AG04449 (cell line): ENCODE measurements around the gene TTC32.

Source experiments
- CTCF ChIA-PET: fragments of 350-600 bp; formaldehyde crosslinking; extraction: SDS; loops from one replicate; lab custom pipeline; 2021; ENCODE audit warnings: antibody characterized with exemption; lab: Yijun Ruan, JAX
- POLR2A ChIA-PET: fragments of 400-600, 350-600 bp; formaldehyde crosslinking; extraction: SDS; loops from one replicate; lab custom pipeline; 2020; ENCODE audit warnings: antibody characterized with exemption, inconsistent platforms; lab: Yijun Ruan, JAX
- DNase-seq: peaks from one replicate; pipeline ENCODE4 v3.0.0-alpha.2; 2010; ENCODE audit warnings: low read depth, low spot score
- H3K4me3 ChIP-seq: 2 replicates; pipeline ENCODE4 v1.5.1; 2011; ENCODE audit warnings: low read depth, mild to moderate bottlenecking, control low read depth, low read length
- CTCF ChIP-seq: IDR thresholded peaks from one replicate; pipeline ENCODE4 v1.5.1; 2011; ENCODE audit warnings: mild to moderate bottlenecking, moderate library complexity, low read length, control low read depth, inconsistent platforms; ENCODE audit not compliant: insufficient read depth; ENCODE audit errors: missing control alignments

TTC32 gene

DNA sequence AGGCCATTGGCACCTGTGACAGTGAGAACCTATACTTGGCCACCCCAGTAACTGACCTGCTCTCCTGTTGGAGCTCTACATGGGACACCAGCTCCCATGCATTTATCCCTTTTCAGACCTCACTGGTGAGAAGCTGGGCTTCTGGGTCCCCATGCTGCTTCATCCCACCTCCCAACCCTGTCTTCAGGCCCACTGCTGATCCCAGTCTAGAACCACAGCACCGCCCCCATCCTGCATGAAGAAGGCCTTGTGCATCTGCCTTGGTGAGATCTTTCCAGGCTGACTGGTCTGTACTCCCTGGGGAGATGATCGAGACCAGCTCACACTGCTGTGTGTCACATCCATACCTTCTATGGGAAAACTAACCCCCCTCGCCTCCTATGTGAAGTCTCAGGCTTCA, 22.7 kb downstream of the TTC32 start:
- no peak overlapping the region for H3K4me3 ChIP-seq
- DNase-seq, result no peak
- POLR2A ChIA-PET, result no interaction called here

DNA sequence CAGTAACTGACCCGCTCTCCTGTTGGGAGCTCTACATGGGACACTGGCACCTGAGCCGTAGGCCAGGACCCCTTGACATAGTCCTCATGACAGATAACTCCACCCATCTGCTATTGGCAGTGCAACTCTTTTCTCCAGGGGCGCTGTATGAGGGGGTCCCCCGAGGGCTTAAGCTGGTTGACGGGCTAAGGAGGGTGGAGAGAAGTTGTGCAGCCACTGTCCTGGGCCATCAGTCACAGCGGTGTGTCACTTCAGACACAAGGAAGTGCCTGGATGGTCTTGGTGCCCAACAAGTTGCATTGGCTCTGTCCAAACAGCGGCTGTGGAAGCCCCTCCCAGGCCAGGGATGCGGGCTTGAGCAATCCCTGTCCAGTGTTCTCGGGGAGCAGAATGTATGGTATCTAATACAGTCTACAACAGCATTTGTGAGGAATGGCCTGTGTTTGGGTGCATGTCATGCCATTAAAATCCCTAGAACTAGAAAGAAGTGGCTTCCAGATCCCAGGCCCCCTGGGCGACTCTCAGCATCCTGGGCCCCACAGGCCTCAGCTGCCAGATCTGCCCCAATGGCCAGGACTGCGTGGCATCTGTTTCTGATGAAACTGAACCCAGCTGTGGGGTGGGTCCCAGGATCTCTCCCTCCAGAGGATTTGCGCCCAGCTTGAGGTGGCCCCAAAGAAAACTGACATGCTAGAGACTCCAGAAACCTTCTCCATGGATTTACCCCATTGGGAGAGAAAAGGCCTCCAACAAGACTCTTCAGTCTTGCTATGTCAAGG, 23.3 kb downstream of the TTC32 start:
- no peak for DNase-seq
- no peak overlapping the region for H3K4me3 ChIP-seq
- ChIA-PET CTCF (no interaction called here), POLR2A (no interaction called here)
- no peak for TF ChIP-seq CTCF

More for the DNA sequence above, 22.7 kb downstream of the TTC32 start:
- CTCF ChIA-PET, result no interaction called here
- TF ChIP-seq CTCF, result no peak

GRCh38 chr2:19876751-19877150, 25.0 kb downstream of the TTC32 start:
- no peak for DNase-seq
- CTCF ChIA-PET, result interaction anchor here (5.0 kb wide), 1 partner anchor 13 kb away, joined by 24 read pairs; no protein-coding TSS in a partner anchor
- H3K4me3 ChIP-seq, result no peak overlapping the region
- no peak for TF ChIP-seq CTCF
- POLR2A ChIA-PET, result interaction anchor here (0.6 kb wide), 1 partner anchor 15 kb away, joined by 4 read pairs; no protein-coding TSS in a partner anchor

- no peak for DNase-seq
Measured at GRCh38 chr2:19875280-19875679, 26.5 kb downstream of the TTC32 start.

GRCh38 chr2:19874726-19875125, 27.1 kb downstream of the TTC32 start:
- H3K4me3 ChIP-seq, result no peak overlapping the region
- ChIA-PET CTCF (interaction anchor here (1.5 to 5.0 kb wide), 2 partner anchors 9 to 11 kb away, joined by 4 to 24 read pairs; no protein-coding TSS in a partner anchor), POLR2A (no interaction called here)
- no peak for TF ChIP-seq CTCF
- no peak for DNase-seq

More at GRCh38 chr2:19875280-19875679, 26.5 kb downstream of the TTC32 start:
- ChIA-PET CTCF (interaction anchor here (0.7 to 5.0 kb wide), 3 partner anchors 9 to 506 kb away, joined by 3 to 24 read pairs (median 4); no protein-coding TSS in a partner anchor), POLR2A (no interaction called here)
- TF ChIP-seq CTCF, result no peak
- H3K4me3 ChIP-seq, result no peak overlapping the region

- CTCF ChIA-PET, result interaction anchor here (1.2 to 5.0 kb wide), 2 partner anchors 9 to 18 kb away, joined by 3 to 24 read pairs; no protein-coding TSS in a partner anchor
- H3K4me3 ChIP-seq, result no peak overlapping the region
- POLR2A ChIA-PET, result no interaction called here
- no peak for TF ChIP-seq CTCF
- no peak for DNase-seq
Measured at GRCh38 chr2:19873014-19873413, 28.8 kb downstream of the TTC32 start.
